NK-92 treated with Interleukin-12 subunit alpha and Interleukin-12 subunit beta, amount 100 ng/mL, for 24 hours (cell line): ENCODE results near the gene ABCE1.
"Not testable (repeated sequence)": the region's sequence is repeated elsewhere in the genome, so short reads cannot be mapped to it uniquely, and the experiment has no call there.

Source experiments
- DNase-seq: peaks from one replicate; lab custom pipeline; 2025; lab: John Stamatoyannopoulos, UW

The ABCE1 gene

GRCh38 chr4:145102619-145103018 lies 4.5 kb downstream of the ABCE1 start:
- no peak for DNase-seq

- no peak for DNase-seq
Observed at GRCh38 chr4:145103496-145103895, 5.4 kb downstream of the ABCE1 start.

DNA sequence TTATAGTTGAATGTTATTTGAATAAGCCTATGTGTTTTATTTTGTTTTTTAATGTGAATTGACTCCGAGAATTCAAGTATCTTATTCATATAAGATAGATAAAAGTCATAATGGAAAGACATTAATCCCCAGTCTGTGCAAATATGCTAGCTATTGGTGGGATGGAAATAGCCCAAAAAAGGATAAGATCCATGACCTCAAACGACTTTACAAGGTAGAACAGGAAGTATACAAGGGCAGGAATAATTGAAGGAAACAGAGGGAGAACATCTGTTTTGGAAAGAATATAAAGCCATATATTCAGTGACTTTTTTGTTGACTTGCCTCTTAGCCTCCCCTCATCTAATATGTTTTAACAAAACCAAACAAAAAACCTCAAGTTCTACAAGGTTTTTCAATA lies 9.0 kb downstream of the ABCE1 start:
- no peak for DNase-seq

GRCh38 chr4:145108128-145108527 lies 10.0 kb downstream of the ABCE1 start:
- no peak for DNase-seq

DNA sequence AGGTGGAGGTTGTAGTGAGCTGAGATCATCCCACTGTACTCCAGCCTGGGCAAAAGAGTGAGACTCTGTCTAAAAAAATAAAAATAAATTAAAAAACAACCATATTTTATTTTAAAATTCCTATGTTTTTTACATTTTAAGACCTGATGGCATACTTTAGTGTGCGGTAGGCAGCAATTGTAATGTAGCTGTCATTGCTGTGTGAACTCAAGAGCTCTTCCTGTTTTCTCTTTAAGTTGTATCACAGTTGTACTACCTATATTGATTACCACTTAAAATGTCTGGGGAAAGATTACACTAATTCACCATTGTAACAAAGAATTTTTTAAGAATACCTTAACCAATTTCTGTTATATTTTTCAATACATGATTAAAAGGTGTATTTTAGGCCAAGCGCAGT lies 27.3 kb downstream of the ABCE1 start:
- no peak for DNase-seq

DNA sequence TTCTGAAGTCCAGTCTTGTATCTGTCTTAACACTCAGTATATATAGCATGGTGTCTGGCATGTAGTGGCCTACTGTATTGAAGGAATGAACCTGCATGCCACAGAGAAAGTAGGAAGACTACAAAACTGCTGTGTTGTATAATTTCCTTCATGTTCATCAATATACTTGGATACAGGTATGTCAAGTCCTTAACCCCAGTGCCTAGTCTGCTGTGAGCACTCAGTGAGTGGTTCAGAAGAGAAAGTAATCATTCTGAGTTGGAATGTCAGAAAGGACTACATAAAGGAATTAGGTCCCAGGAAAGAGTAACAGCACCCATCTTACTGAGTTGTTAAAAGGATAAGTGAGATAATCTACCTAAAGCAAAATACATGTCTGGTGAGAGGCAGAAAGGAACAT lies 32.0 kb downstream of the ABCE1 start:
- no peak for DNase-seq

- no peak for DNase-seq
Observed at GRCh38 chr4:145130788-145131399, 32.8 kb downstream of the ABCE1 start.

- DNase-seq: no peak
Observed at GRCh38 chr4:145131848-145132247, 33.7 kb downstream of the ABCE1 start.

GRCh38 chr4:145132511-145133098 lies 34.5 kb downstream of the ABCE1 start:
- no peak for DNase-seq

DNA sequence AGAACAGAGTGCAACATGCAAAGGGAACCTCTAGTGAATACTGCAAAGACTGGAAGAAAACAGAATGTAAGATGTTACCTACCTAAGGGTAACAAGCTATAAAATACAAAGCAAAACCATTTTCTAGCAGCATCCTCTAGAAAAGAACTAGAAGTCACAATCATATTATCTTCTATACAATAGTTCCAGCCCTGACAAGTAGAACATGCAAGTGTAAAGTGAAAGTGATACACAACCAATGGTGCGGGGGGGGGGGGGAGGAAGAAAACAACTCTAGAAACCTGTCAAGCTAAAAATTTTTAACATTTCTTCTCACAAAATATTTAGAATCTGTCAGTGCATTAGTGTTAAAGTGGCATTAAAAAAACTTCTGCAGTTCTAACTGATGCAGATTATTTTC lies 38.1 kb downstream of the ABCE1 start:
- DNase-seq: not testable (repeated sequence)

- no peak for DNase-seq
Observed at GRCh38 chr4:145148980-145149379, 50.9 kb downstream of the ABCE1 start.

DNA sequence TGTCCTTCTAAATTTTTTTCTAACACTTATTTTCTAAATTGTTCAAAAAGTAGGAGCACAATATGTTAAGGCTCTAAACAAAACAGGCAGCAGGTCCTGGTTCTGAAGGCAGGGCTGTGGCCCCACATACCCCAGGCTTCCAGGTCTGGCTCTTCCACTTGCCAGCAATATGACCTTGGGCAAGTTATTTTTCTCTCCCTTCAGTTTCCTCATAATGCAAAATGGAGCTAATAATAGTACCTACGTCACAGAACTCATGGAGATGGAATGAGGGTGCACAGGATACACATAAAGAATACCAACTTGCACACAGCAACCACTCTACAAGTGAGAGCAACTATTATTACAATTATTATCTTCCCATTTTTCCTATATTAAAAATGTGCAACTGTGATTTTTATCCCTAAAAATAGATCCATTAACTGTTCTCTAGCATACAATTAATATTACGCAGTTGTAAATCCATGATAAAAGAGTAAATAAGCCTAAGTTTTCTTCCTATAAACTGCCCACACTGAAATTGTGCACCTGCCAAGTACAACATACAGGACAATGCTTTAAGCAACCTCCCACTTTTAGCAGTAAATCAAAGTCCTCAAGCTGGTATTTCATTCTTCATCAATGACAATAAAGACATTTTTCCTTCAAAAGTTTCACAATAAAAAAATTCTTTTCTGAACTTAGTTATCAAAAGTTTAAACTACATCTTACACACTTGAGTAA lies 55.2 kb downstream of the ABCE1 start:
- no peak for DNase-seq

GRCh38 chr4:145153904-145154298 lies 55.8 kb downstream of the ABCE1 start:
- no peak for DNase-seq

DNA sequence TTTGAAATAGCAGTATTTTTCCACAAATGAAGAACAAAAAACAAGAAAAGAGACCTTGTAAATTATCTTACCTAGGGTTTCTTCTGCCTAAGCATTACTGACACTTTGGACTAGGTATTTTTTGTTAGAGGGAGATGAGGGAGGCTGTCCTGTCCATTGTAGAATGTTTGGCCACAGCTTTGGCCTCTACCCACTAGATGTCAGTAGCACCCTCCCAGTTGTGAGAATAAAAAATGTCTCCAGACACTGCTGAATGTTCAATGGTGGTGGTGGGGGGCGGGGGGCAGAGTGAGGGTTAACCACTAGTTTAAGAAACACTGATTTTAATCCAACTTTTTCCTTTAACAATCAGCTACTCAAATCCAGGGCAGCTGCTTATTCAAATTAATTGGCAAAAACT lies 56.5 kb downstream of the ABCE1 start:
- DNase-seq: no peak

DNA sequence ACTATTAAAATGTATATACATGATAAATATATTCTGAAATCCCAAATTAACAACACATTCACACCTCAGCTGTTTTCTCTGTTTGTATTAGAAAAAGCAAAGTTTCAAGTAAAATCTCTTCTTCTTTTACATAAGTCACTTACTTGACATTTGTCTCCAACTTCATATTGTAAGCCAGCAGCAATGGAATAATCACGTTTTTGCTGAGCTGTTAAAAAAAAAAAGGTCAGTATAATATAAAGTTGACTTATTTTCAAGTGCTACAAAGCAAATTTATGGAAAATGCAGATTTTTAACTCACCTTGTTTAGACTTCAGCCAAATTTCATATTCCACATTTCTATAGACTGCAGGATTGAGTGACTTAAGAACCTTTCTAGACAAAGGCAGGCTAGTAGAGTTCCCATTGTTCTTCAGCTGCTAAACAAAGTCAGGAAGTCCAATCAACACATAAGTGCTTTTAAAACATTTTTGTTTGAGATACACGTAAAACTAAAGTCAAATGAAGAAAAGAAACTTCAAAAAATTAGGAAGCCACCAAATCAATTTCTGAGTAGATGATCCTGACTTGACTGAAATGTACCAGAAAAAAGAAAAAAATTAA lies 57.3 kb downstream of the ABCE1 start:
- no peak for DNase-seq

DNA sequence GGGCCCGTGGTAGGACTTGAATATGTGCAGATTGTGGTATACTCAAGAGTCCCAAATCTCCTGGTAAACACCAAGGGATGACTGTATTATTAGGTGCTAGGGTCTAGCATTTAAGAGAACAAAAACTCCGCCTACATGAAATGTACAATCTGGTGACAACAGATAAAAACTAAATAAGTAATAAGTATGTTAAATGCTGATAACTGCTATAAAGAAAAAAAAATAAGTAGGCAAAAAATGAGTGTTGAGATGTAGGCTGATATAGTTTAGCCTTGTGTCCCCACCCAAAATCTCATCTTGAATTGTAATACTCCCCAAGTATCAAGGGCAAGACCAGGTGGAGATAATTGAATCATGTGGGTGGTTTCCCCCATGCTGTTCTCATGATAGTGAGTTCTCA lies 58.9 kb downstream of the ABCE1 start:
- DNase-seq: no peak

- no peak for DNase-seq
Observed at GRCh38 chr4:145161549-145161948, 63.4 kb downstream of the ABCE1 start.

DNA sequence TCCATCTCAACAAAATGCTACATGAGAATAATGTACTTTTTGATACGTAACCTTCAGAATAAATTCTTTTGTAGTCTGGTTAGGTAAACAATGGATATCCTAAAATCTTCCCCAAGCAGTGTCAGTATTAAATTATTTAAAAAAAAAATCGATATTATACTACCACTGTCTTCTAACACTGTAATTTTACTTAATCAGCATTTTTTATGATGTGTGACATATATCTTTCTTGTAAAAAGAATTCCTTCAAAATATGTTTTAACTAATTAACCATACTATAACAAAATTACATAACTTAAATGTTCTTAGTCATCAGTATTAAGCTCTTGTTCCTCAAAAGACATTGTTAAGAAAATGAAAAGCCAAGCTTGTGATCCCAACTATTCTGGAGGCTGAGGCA lies 69.8 kb downstream of the ABCE1 start:
- DNase-seq: no peak

DNA sequence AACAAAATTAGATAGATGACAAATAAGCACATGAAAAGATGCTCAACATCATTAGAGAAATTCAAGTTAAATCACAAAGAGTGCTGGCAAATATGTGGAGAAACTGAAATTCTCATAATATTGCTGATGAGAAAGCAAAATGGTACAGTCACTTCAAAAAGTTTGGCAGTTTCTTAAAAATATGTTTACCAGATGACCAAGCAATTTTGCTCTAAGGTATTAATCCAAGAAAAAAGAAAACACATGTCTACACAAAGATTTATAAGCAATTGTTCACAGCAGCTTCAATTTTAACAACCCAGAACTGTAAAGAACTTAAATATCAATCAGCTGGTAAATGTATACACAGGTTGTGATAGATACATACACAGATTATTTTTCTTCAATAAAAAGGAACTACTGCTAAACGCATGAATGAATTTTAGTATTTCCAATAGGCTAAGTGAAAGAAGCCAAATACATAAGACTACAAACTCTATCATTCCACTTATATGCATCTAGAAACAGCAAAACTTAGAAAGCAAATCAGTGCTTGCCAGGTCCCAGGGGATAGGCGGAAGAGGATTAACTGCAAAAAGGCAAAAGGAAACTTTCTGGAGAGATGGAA lies 70.6 kb downstream of the ABCE1 start:
- no peak for DNase-seq

- no peak for DNase-seq
Observed at GRCh38 chr4:145170223-145170622, 72.1 kb downstream of the ABCE1 start.

DNA sequence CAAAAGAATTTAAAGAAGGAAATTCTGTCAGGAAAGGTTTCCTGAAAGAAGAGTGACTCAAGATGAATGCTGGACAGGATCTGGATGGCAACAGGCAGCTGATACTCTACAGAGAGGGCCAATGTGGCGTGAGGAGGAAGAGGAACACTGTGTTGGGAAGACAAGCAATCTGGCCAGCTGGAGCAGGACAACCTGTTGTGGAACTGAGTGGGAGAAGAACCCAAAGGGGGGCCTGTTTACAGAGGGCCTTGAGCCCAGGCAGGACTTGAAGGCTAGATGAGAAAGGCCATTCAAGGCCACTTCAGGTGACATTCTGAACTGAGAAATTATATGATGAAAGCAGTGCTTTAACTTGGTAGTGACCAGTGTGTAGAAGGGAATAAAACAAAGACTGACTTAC lies 73.8 kb downstream of the ABCE1 start:
- DNase-seq: no peak

GRCh38 chr4:145176641-145177432 lies 78.7 kb downstream of the ABCE1 start:
- no peak for DNase-seq
